ENCODE data around the gene E2F6.

The E2F6 gene

DNA sequence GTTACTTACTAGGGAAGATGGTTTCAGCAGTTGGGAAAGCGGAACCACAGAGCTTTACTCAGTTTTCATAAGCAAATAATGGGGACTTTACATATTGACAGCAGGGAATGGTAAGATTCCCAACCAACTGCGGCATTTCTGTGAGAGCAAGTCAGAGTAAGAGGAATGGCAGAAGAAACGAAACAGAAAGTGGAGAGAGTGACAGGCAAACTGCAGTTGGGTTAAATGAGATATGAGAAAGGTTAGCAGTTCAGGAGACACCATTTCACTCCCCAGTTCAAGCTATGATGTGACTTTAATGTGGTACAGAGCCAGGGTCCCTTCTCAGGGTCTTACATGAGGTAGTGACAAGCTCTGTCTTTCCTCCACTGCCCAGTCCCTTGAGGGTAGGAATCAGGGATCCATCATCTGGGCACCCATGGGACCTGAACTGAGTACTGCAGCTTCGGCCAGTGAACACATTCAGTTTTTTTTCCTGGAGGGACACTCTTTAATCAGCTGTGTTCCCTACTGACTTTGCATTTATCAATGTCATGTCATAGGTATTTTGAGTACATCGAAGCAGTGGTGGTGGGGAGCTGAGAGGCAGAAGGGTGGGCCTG lies 34.8 kb upstream of the E2F6 start:
- no peak for TF ChIP-seq SIN3A (IDR thresholded peaks at IDR 0.05; ENCODE audit: borderline replicate concordance, insufficient read depth, low read length)
- TF ChIP-seq FOXP2 (optimal IDR thresholded peaks at IDR 0.05; ENCODE audit: borderline replicate concordance, extremely low read depth, extremely low read length, insufficient read depth), result no peak
- TF ChIP-seq POLR2AphosphoS5 (IDR thresholded peaks at IDR 0.05; ENCODE audit: low read depth, low read length), result no peak
- TF ChIP-seq, protein P1, sequence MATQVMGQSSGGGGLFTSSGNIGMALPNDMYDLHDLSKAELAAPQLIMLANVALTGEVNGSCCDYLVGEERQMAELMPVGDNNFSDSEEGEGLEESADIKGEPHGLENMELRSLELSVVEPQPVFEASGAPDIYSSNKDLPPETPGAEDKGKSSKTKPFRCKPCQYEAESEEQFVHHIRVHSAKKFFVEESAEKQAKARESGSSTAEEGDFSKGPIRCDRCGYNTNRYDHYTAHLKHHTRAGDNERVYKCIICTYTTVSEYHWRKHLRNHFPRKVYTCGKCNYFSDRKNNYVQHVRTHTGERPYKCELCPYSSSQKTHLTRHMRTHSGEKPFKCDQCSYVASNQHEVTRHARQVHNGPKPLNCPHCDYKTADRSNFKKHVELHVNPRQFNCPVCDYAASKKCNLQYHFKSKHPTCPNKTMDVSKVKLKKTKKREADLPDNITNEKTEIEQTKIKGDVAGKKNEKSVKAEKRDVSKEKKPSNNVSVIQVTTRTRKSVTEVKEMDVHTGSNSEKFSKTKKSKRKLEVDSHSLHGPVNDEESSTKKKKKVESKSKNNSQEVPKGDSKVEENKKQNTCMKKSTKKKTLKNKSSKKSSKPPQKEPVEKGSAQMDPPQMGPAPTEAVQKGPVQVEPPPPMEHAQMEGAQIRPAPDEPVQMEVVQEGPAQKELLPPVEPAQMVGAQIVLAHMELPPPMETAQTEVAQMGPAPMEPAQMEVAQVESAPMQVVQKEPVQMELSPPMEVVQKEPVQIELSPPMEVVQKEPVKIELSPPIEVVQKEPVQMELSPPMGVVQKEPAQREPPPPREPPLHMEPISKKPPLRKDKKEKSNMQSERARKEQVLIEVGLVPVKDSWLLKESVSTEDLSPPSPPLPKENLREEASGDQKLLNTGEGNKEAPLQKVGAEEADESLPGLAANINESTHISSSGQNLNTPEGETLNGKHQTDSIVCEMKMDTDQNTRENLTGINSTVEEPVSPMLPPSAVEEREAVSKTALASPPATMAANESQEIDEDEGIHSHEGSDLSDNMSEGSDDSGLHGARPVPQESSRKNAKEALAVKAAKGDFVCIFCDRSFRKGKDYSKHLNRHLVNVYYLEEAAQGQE (IDR thresholded peaks at IDR 0.05; ENCODE audit: insufficient read depth in 1 of 2, low read depth in 2 of 2, low read length in 2 of 2), result no peak
- no peak for TF ChIP-seq TAF1 (IDR thresholded peaks at IDR 0.05; ENCODE audit: borderline replicate concordance, insufficient read depth, low read length)

DNA sequence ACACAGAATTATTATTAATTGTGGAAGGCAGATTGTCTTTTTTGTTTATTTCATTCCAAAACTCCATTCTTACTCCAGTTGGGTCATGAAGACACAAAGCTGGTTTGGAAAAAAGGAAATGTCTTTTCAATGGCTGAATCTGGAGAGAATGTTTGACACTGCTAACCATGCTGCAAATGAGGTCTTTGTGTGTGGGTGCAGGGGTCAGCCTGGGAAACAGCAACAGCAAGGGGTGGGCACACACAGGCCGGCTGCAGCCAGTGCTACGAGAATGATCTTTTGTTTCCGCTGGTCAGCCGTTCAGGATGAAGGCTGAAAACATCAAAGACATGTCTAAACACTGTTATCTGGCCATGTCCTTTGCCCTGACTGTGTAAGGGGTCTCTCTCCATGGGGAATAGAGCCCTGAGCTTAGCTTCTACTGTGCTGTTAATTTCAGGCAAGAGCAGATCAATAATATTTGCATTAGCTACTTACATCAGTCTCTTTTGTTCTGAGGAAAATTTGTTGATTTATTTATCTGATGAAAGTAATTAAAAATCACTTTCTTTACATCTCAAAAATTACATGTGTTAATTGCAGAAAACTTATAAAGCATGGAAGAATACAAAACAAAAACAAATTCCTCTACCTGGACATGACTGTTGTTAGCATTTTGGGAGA lies 33.3 kb upstream of the E2F6 start:
- TF ChIP-seq SIN3A (IDR thresholded peaks at IDR 0.05; ENCODE audit: borderline replicate concordance, insufficient read depth, low read length) (no peak), POLR2AphosphoS5 (IDR thresholded peaks at IDR 0.05; ENCODE audit: low read depth, low read length) (no peak), FOXP2 (optimal IDR thresholded peaks at IDR 0.05; ENCODE audit: borderline replicate concordance, extremely low read depth, extremely low read length, insufficient read depth) (no peak), TAF1 (IDR thresholded peaks at IDR 0.05; ENCODE audit: borderline replicate concordance, insufficient read depth, low read length) (no peak)
- TF ChIP-seq, protein P1 (IDR thresholded peaks at IDR 0.05; ENCODE audit: insufficient read depth in 1 of 2, low read depth in 2 of 2, low read length in 2 of 2), result no peak

DNA sequence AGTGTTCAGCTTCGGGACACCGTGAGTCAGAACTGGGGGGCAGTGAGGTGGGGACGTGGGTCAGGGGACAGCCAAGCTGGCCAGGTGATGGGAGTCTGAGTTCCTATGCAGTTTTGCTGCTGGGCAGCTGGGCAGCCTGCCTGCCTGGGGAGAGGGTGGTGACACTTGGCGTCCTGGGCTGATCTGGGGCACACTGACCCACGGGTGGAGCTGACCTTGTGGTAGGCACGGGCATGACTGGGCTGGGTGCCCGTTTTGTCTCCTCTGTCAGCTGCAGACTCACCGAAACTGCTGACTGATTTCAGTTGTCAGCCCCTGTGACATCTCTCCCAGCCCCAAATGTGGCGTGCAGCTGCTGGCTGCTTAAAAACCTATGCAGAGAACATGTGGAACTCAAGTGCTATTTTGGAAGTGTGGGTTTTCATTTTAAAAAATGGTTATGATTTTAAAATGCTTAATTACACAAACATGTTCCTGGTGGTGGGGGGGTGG lies 32.6 kb upstream of the E2F6 start:
- TF ChIP-seq, protein P1 (IDR thresholded peaks at IDR 0.05; ENCODE audit: insufficient read depth in 1 of 2, low read depth in 2 of 2, low read length in 2 of 2), result no peak
- TF ChIP-seq POLR2AphosphoS5 (IDR thresholded peaks at IDR 0.05; ENCODE audit: low read depth, low read length) (no peak), FOXP2 (optimal IDR thresholded peaks at IDR 0.05; ENCODE audit: borderline replicate concordance, extremely low read depth, extremely low read length, insufficient read depth) (no peak), TAF1 (IDR thresholded peaks at IDR 0.05; ENCODE audit: borderline replicate concordance, insufficient read depth, low read length) (no peak), SIN3A (IDR thresholded peaks at IDR 0.05; ENCODE audit: borderline replicate concordance, insufficient read depth, low read length) (no peak)

DNA sequence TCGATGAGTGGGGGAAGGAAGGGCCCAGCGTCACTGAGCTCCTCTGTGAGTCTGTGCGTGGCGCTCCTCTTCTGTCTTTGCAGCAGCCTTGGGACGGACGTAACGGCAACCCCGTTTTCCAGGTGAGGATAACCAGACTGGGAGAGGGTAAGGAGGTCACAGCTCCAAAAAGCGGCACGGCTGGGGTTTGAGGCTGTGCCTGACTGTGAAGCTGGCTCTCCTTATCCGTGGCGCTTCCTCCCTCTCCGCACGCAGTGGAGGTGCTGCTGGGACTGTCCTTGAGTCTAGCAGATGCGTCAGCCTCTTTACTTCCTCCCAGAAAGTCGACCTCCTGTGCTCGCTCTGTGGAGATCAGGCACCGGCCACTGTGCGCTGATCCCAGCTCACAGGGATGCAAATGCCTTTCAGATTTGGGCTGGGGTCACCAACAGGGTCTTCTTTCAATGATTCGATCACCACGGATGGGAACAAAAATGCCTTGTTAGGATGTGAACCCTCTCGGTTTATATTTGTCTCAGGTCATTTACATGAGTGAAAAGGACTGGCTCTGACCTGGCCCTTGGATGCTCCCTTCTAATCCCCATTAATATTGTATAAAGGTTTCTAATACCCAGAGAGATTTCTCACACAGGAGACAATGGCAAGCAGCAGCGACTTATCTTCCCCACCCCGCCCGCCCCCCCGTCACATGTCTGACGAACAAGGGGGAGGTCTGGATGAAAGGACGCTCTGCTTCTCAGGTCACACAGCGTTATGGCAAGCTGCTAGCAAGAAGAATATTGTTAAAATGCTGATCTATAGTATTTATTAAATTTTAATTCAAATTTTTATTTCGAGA lies 30.1 kb upstream of the E2F6 start:
- TF ChIP-seq SIN3A (IDR thresholded peaks at IDR 0.05; ENCODE audit: borderline replicate concordance, insufficient read depth, low read length), result no peak
- TF ChIP-seq FOXP2 (optimal IDR thresholded peaks at IDR 0.05; ENCODE audit: borderline replicate concordance, extremely low read depth, extremely low read length, insufficient read depth), result no peak
- TF ChIP-seq POLR2AphosphoS5 (IDR thresholded peaks at IDR 0.05; ENCODE audit: low read depth, low read length), result no peak

DNA sequence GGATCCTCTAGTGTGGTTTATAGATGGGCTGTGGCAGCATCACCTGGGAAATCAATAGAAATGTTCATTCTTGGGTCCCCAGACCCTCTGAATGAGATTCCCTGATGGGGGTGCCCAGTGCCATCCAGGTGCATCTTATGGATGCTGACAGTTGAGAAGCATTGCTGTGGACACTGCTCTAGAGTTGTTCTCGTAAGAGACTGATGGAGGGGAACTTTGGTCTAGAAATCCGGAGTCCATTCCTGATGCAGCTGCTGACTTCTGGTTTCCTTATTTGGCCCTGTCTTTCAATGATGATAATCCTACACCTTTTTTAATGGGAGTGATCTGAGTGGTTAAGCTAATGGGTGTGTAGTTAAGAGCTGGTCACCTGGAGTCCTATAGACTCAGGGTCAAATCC lies 28.3 kb upstream of the E2F6 start:
- TF ChIP-seq FOXP2 (optimal IDR thresholded peaks at IDR 0.05; ENCODE audit: borderline replicate concordance, extremely low read depth, extremely low read length, insufficient read depth) (no peak), POLR2AphosphoS5 (IDR thresholded peaks at IDR 0.05; ENCODE audit: low read depth, low read length) (no peak), TAF1 (IDR thresholded peaks at IDR 0.05; ENCODE audit: borderline replicate concordance, insufficient read depth, low read length) (no peak), SIN3A (IDR thresholded peaks at IDR 0.05; ENCODE audit: borderline replicate concordance, insufficient read depth, low read length) (no peak)
- TF ChIP-seq, protein P1 (IDR thresholded peaks at IDR 0.05; ENCODE audit: insufficient read depth in 1 of 2, low read depth in 2 of 2, low read length in 2 of 2), result no peak

Data from PFSK-1 (cell line).